ENCODE results near the gene ZNF322.
A peak's percentile ranks its signal among the peaks of the same experiment; 100 is the strongest.
"Not testable (repeated sequence)": the region's sequence is repeated elsewhere in the genome, so short reads cannot be mapped to it uniquely, and the experiment has no call there.

The ZNF322 gene

GRCh38 chr6:26659042-26659999 is at the start of gene ZNF322:
TSS of gene ZNF322 (minus strand) at chr6:26659746. CDS start at chr6:26638553, 21,193 bp downstream.
- H3K4me1 ChIP-seq (ENCODE audit: low read depth, poor library complexity, severe bottlenecking) = peaks cover 17% of the 10 kb centered on the region

DNA sequence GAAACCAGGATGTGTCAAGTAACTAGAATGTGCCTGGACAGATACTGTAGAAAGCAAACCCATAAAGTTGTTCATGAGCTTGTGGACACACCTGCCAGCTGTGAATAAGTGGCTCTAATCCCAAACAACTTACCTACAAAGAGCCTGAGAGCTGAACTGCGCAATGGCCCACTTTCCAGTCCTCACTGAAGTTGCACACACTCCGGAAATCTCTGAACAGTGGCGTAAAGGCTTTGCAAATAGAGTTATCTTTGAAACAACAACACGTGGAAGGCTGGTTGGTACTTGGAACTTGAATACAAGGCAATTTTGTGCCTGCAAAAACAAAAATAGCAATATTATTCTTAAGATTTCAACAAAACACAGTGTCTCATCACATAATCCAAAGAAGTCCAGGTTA is 46.2 kb upstream of the ZNF322 start:
- not testable (repeated sequence) for H3K9ac ChIP-seq; H3K27me3 ChIP-seq (ENCODE audit: insufficient read depth, low read depth); H3K4me2 ChIP-seq; H2AFZ ChIP-seq (ENCODE audit: low read depth); H4K20me1 ChIP-seq (ENCODE audit: insufficient read depth); H3K36me3 ChIP-seq (ENCODE audit: insufficient read depth); H3K79me2 ChIP-seq (ENCODE audit: insufficient read depth, low read depth); H3K4me3 ChIP-seq (IDR thresholded peaks at IDR 0.05; ENCODE audit: insufficient read depth, low read depth, low read length); H3K27ac ChIP-seq; H3K4me1 ChIP-seq (ENCODE audit: low read depth, poor library complexity, severe bottlenecking)

More at GRCh38 chr6:26659042-26659999, at the start of gene ZNF322:
- Histone ChIP-seq H3K27ac (peak within 1 kb of the TSS; percentile 36; the same call in 1 of the 2 replicates), H3K79me2 (ENCODE audit: insufficient read depth, low read depth) (0 out of 2 replicates have a peak, but pooled peaks cover 5% of the 10 kb centered on the region), H3K4me3 (IDR thresholded peaks at IDR 0.05; ENCODE audit: insufficient read depth, low read depth, low read length) (no peak within 1 kb of the TSS), H3K36me3 (ENCODE audit: insufficient read depth) (no peaks in the 10 kb centered on the region), H3K9ac (peak within 1 kb of the TSS; percentile 64), H4K20me1 (ENCODE audit: insufficient read depth) (no peaks in the 10 kb centered on the region), H3K27me3 (ENCODE audit: insufficient read depth, low read depth) (no peaks in the 10 kb centered on the region), H2AFZ (ENCODE audit: low read depth) (peak within 1 kb of the TSS; percentile 84), H3K4me2 (peak within 1 kb of the TSS; percentile 85)
- no peak; the same call in 1 of the 2 replicates for TF ChIP-seq CTCF (conservative IDR thresholded peaks at IDR 0.05; ENCODE audit: low read depth, low read length)

- not testable (repeated sequence) for H3K27ac ChIP-seq; H3K4me3 ChIP-seq (IDR thresholded peaks at IDR 0.05; ENCODE audit: insufficient read depth, low read depth, low read length); H3K4me2 ChIP-seq; H3K79me2 ChIP-seq (ENCODE audit: insufficient read depth, low read depth); H3K4me1 ChIP-seq (ENCODE audit: low read depth, poor library complexity, severe bottlenecking); H3K27me3 ChIP-seq (ENCODE audit: insufficient read depth, low read depth); H3K9ac ChIP-seq; H2AFZ ChIP-seq (ENCODE audit: low read depth); H3K36me3 ChIP-seq (ENCODE audit: insufficient read depth); H4K20me1 ChIP-seq (ENCODE audit: insufficient read depth)
Measured at GRCh38 chr6:26705352-26705751, 45.8 kb upstream of the ZNF322 start.

DNA sequence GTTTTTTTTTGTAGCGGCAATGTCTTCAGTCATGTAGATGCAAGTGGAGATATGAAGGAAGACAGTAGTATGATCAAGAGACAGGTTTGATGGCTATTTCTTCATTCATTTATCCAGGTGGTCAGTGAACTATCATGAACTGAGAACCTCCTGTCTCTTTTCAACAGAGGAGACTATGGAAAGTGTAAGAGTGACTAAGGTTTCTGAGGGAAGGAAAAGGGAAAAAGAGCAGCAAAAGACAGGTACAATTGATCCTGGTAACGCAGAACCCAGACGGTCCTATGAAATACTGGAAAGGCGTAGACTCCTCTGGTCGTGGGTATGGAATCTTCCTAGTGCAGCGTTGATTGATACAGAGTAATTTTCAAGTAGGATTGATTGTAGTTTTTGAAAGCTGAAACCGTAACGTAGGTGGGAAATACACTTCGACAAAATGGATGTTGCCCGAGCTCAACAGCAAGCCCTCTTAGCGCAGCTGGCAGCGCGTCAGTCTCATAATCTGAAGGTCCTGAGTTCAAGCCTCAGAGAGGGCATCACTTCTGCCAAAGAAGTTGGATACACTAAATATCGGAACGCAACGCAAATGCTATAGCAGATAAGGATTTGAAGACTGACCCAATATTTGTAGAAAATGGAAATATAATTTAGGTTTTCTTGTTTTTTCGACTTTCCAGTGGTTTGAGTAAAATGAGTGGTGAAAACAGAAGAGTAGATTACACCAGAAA is 41.6 kb upstream of the ZNF322 start:
- H3K4me2 ChIP-seq; H4K20me1 ChIP-seq (ENCODE audit: insufficient read depth); H3K36me3 ChIP-seq (ENCODE audit: insufficient read depth); H3K27me3 ChIP-seq (ENCODE audit: insufficient read depth, low read depth); H3K9ac ChIP-seq; H3K79me2 ChIP-seq (ENCODE audit: insufficient read depth, low read depth); H2AFZ ChIP-seq (ENCODE audit: low read depth); H3K4me3 ChIP-seq (IDR thresholded peaks at IDR 0.05; ENCODE audit: insufficient read depth, low read depth, low read length); H3K4me1 ChIP-seq (ENCODE audit: low read depth, poor library complexity, severe bottlenecking); H3K27ac ChIP-seq: not testable (repeated sequence)

- not testable (repeated sequence) for H3K9ac ChIP-seq; H2AFZ ChIP-seq (ENCODE audit: low read depth); H3K27ac ChIP-seq; H3K36me3 ChIP-seq (ENCODE audit: insufficient read depth); H3K4me1 ChIP-seq (ENCODE audit: low read depth, poor library complexity, severe bottlenecking); H3K79me2 ChIP-seq (ENCODE audit: insufficient read depth, low read depth); H4K20me1 ChIP-seq (ENCODE audit: insufficient read depth); H3K4me3 ChIP-seq (IDR thresholded peaks at IDR 0.05; ENCODE audit: insufficient read depth, low read depth, low read length); H3K27me3 ChIP-seq (ENCODE audit: insufficient read depth, low read depth); H3K4me2 ChIP-seq
Measured at GRCh38 chr6:26697496-26697895, 38.0 kb upstream of the ZNF322 start.

DNA sequence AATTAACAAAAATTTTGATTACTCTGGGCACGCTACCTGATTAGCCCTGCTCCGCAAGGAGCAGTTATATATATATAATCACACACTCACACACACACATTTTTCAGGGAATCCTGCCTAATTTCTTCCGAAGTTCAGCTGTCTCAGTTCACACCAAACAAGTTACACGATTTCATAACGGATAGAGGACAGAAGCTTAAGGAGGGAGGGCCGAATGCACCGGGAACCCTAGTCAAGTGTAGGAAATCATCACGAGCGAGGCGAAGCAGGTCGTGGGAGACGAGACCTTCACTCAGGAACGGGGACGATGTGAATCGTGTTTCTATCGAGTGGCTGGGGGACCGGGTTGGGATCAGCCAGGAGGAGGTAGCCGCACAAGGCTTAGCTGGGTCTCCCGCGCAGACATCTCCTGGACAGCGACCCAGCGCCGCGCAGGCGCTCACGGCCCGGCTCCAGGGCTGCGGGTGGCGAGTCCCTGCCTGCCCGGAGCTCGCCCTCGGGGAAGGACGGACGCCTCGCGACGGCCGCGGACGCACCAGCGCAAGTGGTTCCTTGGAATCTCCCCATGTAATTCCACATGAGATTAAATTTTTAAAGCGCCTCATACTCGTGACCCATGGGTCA is 29.9 kb upstream of the ZNF322 start:
- H3K79me2 ChIP-seq (ENCODE audit: insufficient read depth, low read depth); H3K27ac ChIP-seq; H3K4me2 ChIP-seq; H3K4me3 ChIP-seq (IDR thresholded peaks at IDR 0.05; ENCODE audit: insufficient read depth, low read depth, low read length); H3K4me1 ChIP-seq (ENCODE audit: low read depth, poor library complexity, severe bottlenecking); H3K9ac ChIP-seq; H2AFZ ChIP-seq (ENCODE audit: low read depth); H4K20me1 ChIP-seq (ENCODE audit: insufficient read depth); H3K27me3 ChIP-seq (ENCODE audit: insufficient read depth, low read depth); H3K36me3 ChIP-seq (ENCODE audit: insufficient read depth): not testable (repeated sequence)

DNA sequence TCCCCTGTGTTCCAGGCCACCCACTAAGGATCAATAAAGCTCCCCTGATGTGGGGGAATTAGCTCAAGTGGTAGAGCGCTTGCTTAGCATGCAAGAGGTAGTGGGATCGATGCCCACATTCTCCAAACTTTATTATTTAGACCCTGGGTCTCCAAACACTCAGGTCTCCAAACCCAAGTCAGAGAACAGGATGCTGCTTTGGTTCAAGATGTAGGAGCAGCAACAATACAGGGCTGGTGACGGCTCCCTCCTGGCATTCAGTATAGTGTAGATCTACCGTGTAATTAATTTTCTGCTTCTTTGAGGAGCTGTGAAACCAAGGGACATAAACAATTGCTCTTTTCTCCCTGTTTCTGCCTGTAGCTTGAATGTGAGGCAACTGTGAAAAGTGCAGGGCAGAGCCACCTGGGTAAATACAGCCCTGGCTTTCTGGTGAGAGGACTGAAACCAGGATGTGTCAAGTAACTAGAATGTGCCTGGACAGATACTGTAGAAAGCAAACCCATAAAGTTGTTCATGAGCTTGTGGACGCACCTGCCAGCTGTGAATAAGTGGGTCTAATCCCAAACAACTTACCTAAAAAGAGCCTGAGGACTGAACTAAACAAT is 23.0 kb upstream of the ZNF322 start:
- not testable (repeated sequence) for H3K27ac ChIP-seq; H4K20me1 ChIP-seq (ENCODE audit: insufficient read depth); H3K4me2 ChIP-seq; H3K9ac ChIP-seq; H2AFZ ChIP-seq (ENCODE audit: low read depth); H3K36me3 ChIP-seq (ENCODE audit: insufficient read depth); H3K27me3 ChIP-seq (ENCODE audit: insufficient read depth, low read depth); H3K4me3 ChIP-seq (IDR thresholded peaks at IDR 0.05; ENCODE audit: insufficient read depth, low read depth, low read length); H3K79me2 ChIP-seq (ENCODE audit: insufficient read depth, low read depth); H3K4me1 ChIP-seq (ENCODE audit: low read depth, poor library complexity, severe bottlenecking)

GRCh38 chr6:26673287-26673686 is 13.7 kb upstream of the ZNF322 start:
- not testable (repeated sequence) for H3K4me1 ChIP-seq (ENCODE audit: low read depth, poor library complexity, severe bottlenecking); H3K27ac ChIP-seq; H3K9ac ChIP-seq; H2AFZ ChIP-seq (ENCODE audit: low read depth); H4K20me1 ChIP-seq (ENCODE audit: insufficient read depth); H3K4me3 ChIP-seq (IDR thresholded peaks at IDR 0.05; ENCODE audit: insufficient read depth, low read depth, low read length); H3K79me2 ChIP-seq (ENCODE audit: insufficient read depth, low read depth); H3K4me2 ChIP-seq; H3K36me3 ChIP-seq (ENCODE audit: insufficient read depth); H3K27me3 ChIP-seq (ENCODE audit: insufficient read depth, low read depth)
